HCT116 (cell line): ENCODE data around the gene ITGAE. TPM values are rescaled to one million over a fixed set of nuclear protein-coding genes. Genes with fewer than 3 reads are reported as not detected.

Experiments used
- ATAC-seq: fragments of 200-7000 bp; cut with Tn5 transposase; 2 replicates; pipeline ENCODE4 v1.9.1; 2020; ENCODE audit warnings: mild to moderate bottlenecking, moderate library complexity
- BruUV-seq: library from RNA; stranded (reverse); fragments of 400-500 nt; replicated peaks from 2 replicates; lab custom pipeline; 2021; lab: Mats Ljungman, UMichigan
- CTCF ChIA-PET: fragments of 300-600 bp; sonication (Branson Sonifier 250); formaldehyde crosslinking; loops from one replicate; lab custom pipeline; 2021; ENCODE audit warnings: antibody characterized with exemption; lab: Charles Lee
- POLR2A ChIA-PET: fragments of 300-600, 350-600 bp; sonication (Branson Sonifier 250); formaldehyde crosslinking; loops from one replicate; lab custom pipeline; 2021; ENCODE audit warnings: antibody characterized with exemption; lab: Charles Lee
- RAD21 ChIA-PET, 2 experiments: fragments of 300-600 bp; sonication (Branson Sonifier 250); formaldehyde crosslinking; loops; one replicate each; lab custom pipeline; 2023; ENCODE audit warnings: low total read pairs in 2 of 2; ENCODE audit not compliant: uncharacterized antibody in 2 of 2, unreplicated experiment in 2 of 2, low non-redundant PET in 1 of 2; lab: Charles Lee
- DNase-seq: peaks from one replicate; pipeline ENCODE4 v3.0.0-alpha.2; 2010; ENCODE audit warnings: low read depth, low spot score
- H2AFZ ChIP-seq: fragments of 200-600 bp; shearing (Covaris generic), sonication (generic); 2 replicates; pipeline ENCODE4 v1.6.1; 2017; ENCODE audit warnings: low read depth, mixed run types, mixed read lengths, antibody characterized with exemption, low read length; ENCODE audit not compliant: poor library complexity, severe bottlenecking
- H3K27ac ChIP-seq: 2 replicates; pipeline ENCODE4 v1.5.1; 2012; ENCODE audit warnings: low read depth, low read length
- H3K27me3 ChIP-seq: fragments of 200-600 bp; sonication (generic); 2 replicates; pipeline ENCODE4 v1.6.1; 2016; ENCODE audit warnings: mixed run types, low read length, mixed read lengths; ENCODE audit not compliant: insufficient read depth
- H3K36me3 ChIP-seq, 2 experiments: fragments of 200-500 bp in 1 of 2; fragments of 200-600 bp in 1 of 2; sonication (Bioruptor generic) in 1 of 2; sonication (generic) in 1 of 2; 2 replicates each; pipeline versions ENCODE4 v1.5.1 to v1.6.1; 2014 to 2016; ENCODE audit warnings: low read length in 2 of 2, inconsistent platforms in 1 of 2, mixed read lengths in 1 of 2, mixed run types in 1 of 2; ENCODE audit not compliant: insufficient read depth in 2 of 2, control insufficient read depth in 1 of 2
- H3K4me1 ChIP-seq, 2 experiments: fragments of 200-600 bp in 1 of 2; sonication (generic) in 1 of 2; 2 replicates each; pipeline versions ENCODE4 v1.5.1 to v1.6.1; 2012 to 2017; ENCODE audit warnings: low read length in 2 of 2, inconsistent platforms in 1 of 2, mild to moderate bottlenecking in 1 of 2, mixed read lengths in 1 of 2, mixed run types in 1 of 2, moderate library complexity in 1 of 2; ENCODE audit not compliant: insufficient read depth in 2 of 2, control insufficient read depth in 1 of 2
- H3K4me2 ChIP-seq: fragments of 200-600 bp; sonication (generic); 2 replicates; pipeline ENCODE4 v1.6.1; 2017; ENCODE audit warnings: mixed run types, low read length, mixed read lengths
- H3K4me3 ChIP-seq, 2 experiments: fragments of 200-600 bp in 1 of 2; sonication (generic) in 1 of 2; replicated peaks in 1 of 2; 2 replicates each; pipeline ENCODE4 v1.5.1; 2011 to 2016; ENCODE audit warnings: low read length in 2 of 2, control low read depth in 1 of 2, low read depth in 1 of 2, mild to moderate bottlenecking in 1 of 2, mixed read lengths in 1 of 2, mixed run types in 1 of 2
- H3K79me2 ChIP-seq: fragments of 200-600 bp; sonication (generic); 2 replicates; pipeline ENCODE4 v1.6.1; 2017; ENCODE audit warnings: mild to moderate bottlenecking, mixed run types, low read length, moderate library complexity, mixed read lengths; ENCODE audit not compliant: insufficient read depth
- H3K9ac ChIP-seq: fragments of 200-600 bp; sonication (generic); 2 replicates; pipeline ENCODE4 v1.6.1; 2016; ENCODE audit warnings: low read length, mixed read lengths
- H3K9me2 ChIP-seq: fragments of 200-600 bp; sonication (generic), shearing (Covaris generic); 2 replicates; pipeline ENCODE4 v1.6.1; 2017; ENCODE audit warnings: mixed run types, mild to moderate bottlenecking, moderate library complexity; ENCODE audit not compliant: insufficient read depth
- H3K9me3 ChIP-seq, 2 experiments: fragments of 200-500 bp in 1 of 2; fragments of 200-600 bp in 1 of 2; sonication (Bioruptor generic) in 1 of 2; sonication (generic) in 1 of 2; 2 replicates each; pipeline ENCODE4 v1.6.1; 2014 to 2017; ENCODE audit warnings: low read length in 2 of 2, mixed read lengths in 2 of 2, inconsistent platforms in 1 of 2, low read depth in 1 of 2, mild to moderate bottlenecking in 1 of 2, mixed run types in 1 of 2, moderate library complexity in 1 of 2; ENCODE audit not compliant: control insufficient read depth in 1 of 2, insufficient read depth in 1 of 2
- H4K20me1 ChIP-seq: fragments of 200-600 bp; sonication (generic), shearing (Covaris generic); 2 replicates; pipeline ENCODE4 v1.6.1; 2017; ENCODE audit warnings: mixed run types, mild to moderate bottlenecking, moderate library complexity; ENCODE audit not compliant: insufficient read depth
- ATF3 ChIP-seq: IDR thresholded peaks from 2 replicates; pipeline ENCODE4 v1.6.1; 2012
- CBX3 ChIP-seq: IDR thresholded peaks from 2 replicates; pipeline ENCODE4 v1.6.1; 2012; ENCODE audit warnings: low read depth
- ELF1 ChIP-seq: IDR thresholded peaks from 2 replicates; pipeline ENCODE4 v1.6.1; 2012; ENCODE audit warnings: low read depth, borderline replicate concordance
- EZH2phosphoT487 ChIP-seq: fragments of 200-600 bp; IDR thresholded peaks from 2 replicates; pipeline ENCODE4 v1.6.1; 2018; ENCODE audit warnings: antibody characterized with exemption, borderline replicate concordance
- JUND ChIP-seq: IDR thresholded peaks from 2 replicates; pipeline ENCODE4 v1.6.1; 2012
- POLR2A ChIP-seq: IDR thresholded peaks from 2 replicates; pipeline ENCODE4 v1.7.0; 2011; ENCODE audit warnings: borderline replicate concordance; ENCODE audit not compliant: insufficient read depth, insufficient read length; ENCODE audit errors: extremely low read depth
- POLR2AphosphoS5 ChIP-seq: IDR thresholded peaks from 2 replicates; pipeline ENCODE4 v1.6.1; 2011; ENCODE audit warnings: mild to moderate bottlenecking, low read depth, low read length, moderate library complexity
- RAD21 ChIP-seq: IDR thresholded peaks from 2 replicates; pipeline ENCODE4 v1.6.1; 2012; ENCODE audit warnings: low read depth, mild to moderate bottlenecking
- REST ChIP-seq: IDR thresholded peaks from 2 replicates; pipeline ENCODE4 v1.6.1; 2012; ENCODE audit warnings: low read depth
- SP1 ChIP-seq: IDR thresholded peaks from 2 replicates; pipeline ENCODE4 v1.6.1; 2012; ENCODE audit warnings: low read depth
- SRF ChIP-seq: IDR thresholded peaks from 2 replicates; pipeline ENCODE4 v1.6.1; 2012; ENCODE audit warnings: low read depth
- TCF7L2 ChIP-seq: IDR thresholded peaks from 2 replicates; pipeline ENCODE4 v1.7.0; 2011; ENCODE audit warnings: borderline replicate concordance, inconsistent platforms; ENCODE audit not compliant: insufficient read depth, insufficient read length; ENCODE audit errors: extremely low read depth
- YY1 ChIP-seq: IDR thresholded peaks from 2 replicates; pipeline ENCODE4 v1.6.1; 2011; ENCODE audit warnings: low read length, low read depth, moderate library complexity, mild to moderate bottlenecking; ENCODE audit not compliant: insufficient replicate concordance; ENCODE audit errors: extremely low read depth
- ZBTB33 ChIP-seq: IDR thresholded peaks from 2 replicates; pipeline ENCODE4 v1.6.1; 2011; ENCODE audit warnings: mild to moderate bottlenecking, low read length, moderate library complexity; ENCODE audit not compliant: insufficient replicate concordance; ENCODE audit errors: extremely low read depth
- ZFX ChIP-seq: fragments of 450-650 bp; IDR thresholded peaks from 2 replicates; pipeline ENCODE4 v1.6.1; 2017
- ZNF274 ChIP-seq: fragments of 200-500 bp; sonication (Bioruptor generic); IDR thresholded peaks from 2 replicates; pipeline ENCODE4 v1.6.1; 2014; ENCODE audit warnings: mild to moderate bottlenecking, low read depth, low read length, inconsistent platforms
- intact Hi-C: fragments of 100-400 bp; cut with micrococcal nuclease; formaldehyde crosslinking; loops from 2 replicates; pipeline ENCODE4 v1.10.0; 2022
- total RNA-seq: library from RNA; stranded (reverse); gene quantifications from one replicate; pipeline ENCODE4 v1.2.1, GENCODE V29; 2021; ENCODE audit not compliant: unreplicated experiment

Gene ITGAE
- total RNA-seq, 1 experiment from 2014 or later, result 19.9 TPM

DNA sequence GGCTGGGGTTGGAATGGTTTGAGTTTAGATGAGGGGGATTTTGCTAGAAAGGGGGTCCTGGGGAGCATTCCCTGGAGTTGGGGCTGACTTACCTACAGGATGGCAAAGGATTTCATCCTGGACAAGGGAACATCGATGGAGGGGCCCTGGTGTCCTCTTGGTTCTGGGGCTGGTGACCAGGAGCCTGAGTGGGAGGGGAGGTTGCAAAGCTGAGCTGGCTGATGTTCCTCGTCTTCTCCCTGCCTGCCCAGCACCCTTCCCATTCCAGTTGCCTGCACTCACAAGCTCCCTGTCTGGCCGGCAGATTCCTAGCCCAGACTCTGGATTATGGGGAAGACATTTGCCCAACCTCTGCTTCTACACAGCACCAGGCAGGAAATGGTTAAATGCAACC lies 37.2 kb downstream of the ITGAE start:
- intact Hi-C loops, result no loop called here
- no peaks in the 10 kb centered on the region for H3K36me3 ChIP-seq
- H3K4me1 ChIP-seq, result peaks cover 0 to 17% of the 10 kb centered on the region in 2 experiments; a peak in 2 of 4 replicates
- H2AFZ ChIP-seq, result no peak overlapping the region
- H3K27ac ChIP-seq, result no peak overlapping the region
- no peak overlapping the region for H3K4me3 ChIP-seq
- DNase-seq, result no peak
- ChIA-PET POLR2A (no interaction called here), RAD21 (no interaction called here), CTCF (no interaction called here)
- no peak overlapping the region for H3K9ac ChIP-seq
- TF ChIP-seq POLR2AphosphoS5, result no peak
- no peak for TF ChIP-seq ZBTB33
- TF ChIP-seq TCF7L2, result no peak
- TF ChIP-seq JUND, result no peak
- no peak for TF ChIP-seq SP1
- no peak for TF ChIP-seq ZFX
- TF ChIP-seq SRF, result no peak
- TF ChIP-seq ATF3, result no peak
- no peak for TF ChIP-seq EZH2phosphoT487
- TF ChIP-seq ZNF274, result no peak
- TF ChIP-seq CBX3, result no peak
- TF ChIP-seq RAD21, result no peak
- no peak for TF ChIP-seq YY1
- no peak for TF ChIP-seq ELF1
- TF ChIP-seq REST, result no peak
- TF ChIP-seq POLR2A, result no peak
- H3K4me2 ChIP-seq, result no peak overlapping the region
- ATAC-seq, result no peak
- H3K9me2 ChIP-seq, result no peaks in the 10 kb centered on the region
- no peaks in the 10 kb centered on the region for H3K27me3 ChIP-seq
- no peaks in the 10 kb centered on the region for H3K79me2 ChIP-seq
- no peaks in the 10 kb centered on the region for H3K9me3 ChIP-seq
- no peaks in the 10 kb centered on the region for H4K20me1 ChIP-seq
- BruUV-seq, result no TSS peak
